Glutamatergic neuron (in vitro differentiated cells): ENCODE data around the gene ARID3C. TPM values are rescaled to one million over a fixed set of nuclear protein-coding genes. Genes with fewer than 3 reads are reported as not detected.

Experiments used
- DNase-seq: peaks from one replicate; pipeline ENCODE4 v3.0.0; 2022
- H3K27ac Mint-ChIP-seq: one replicate; pipeline ENCODE4 v1.8.0; 2020; ENCODE audit warnings: mild to moderate bottlenecking, mixed read lengths, inconsistent platforms; ENCODE audit not compliant: unreplicated experiment
- H3K27me3 Mint-ChIP-seq: one replicate; pipeline ENCODE4 v1.8.0; 2020; ENCODE audit warnings: mild to moderate bottlenecking, moderate library complexity, mixed read lengths, inconsistent platforms; ENCODE audit not compliant: unreplicated experiment
- H3K36me3 Mint-ChIP-seq: one replicate; pipeline ENCODE4 v1.8.0; 2020; ENCODE audit warnings: mild to moderate bottlenecking, mixed read lengths, inconsistent platforms; ENCODE audit not compliant: unreplicated experiment
- H3K4me1 Mint-ChIP-seq: one replicate; pipeline ENCODE4 v1.8.0; 2020; ENCODE audit warnings: mild to moderate bottlenecking, low read depth, mixed read lengths, inconsistent platforms; ENCODE audit not compliant: unreplicated experiment
- H3K4me3 Mint-ChIP-seq: one replicate; pipeline ENCODE4 v1.8.0; 2020; ENCODE audit warnings: mild to moderate bottlenecking, mixed read lengths, inconsistent platforms; ENCODE audit not compliant: unreplicated experiment
- H3K9me3 Mint-ChIP-seq: one replicate; pipeline ENCODE4 v1.8.0; 2020; ENCODE audit warnings: mild to moderate bottlenecking, moderate library complexity, mixed read lengths, inconsistent platforms; ENCODE audit not compliant: unreplicated experiment
- total RNA-seq: library from RNA; stranded (reverse); fragmentation: NEBNext Ultra II Directional; extraction: Animal tissue kit (Norgen Biotek cat#: 25700); gene quantifications from one replicate; pipeline ENCODE4 v1.2.1, GENCODE V29; 2021; ENCODE audit not compliant: unreplicated experiment
- TF ChIP-seq, protein P1 (sequence below): fragments of 200-600 bp; sonication (generic); IDR thresholded peaks from one replicate; pipeline ENCODE4 v1.5.0; 2021; ENCODE audit not compliant: partially characterized antibody, unreplicated experiment

The ARID3C gene
- total RNA-seq, 1 donor from 2014 or later, result not detected

DNA sequence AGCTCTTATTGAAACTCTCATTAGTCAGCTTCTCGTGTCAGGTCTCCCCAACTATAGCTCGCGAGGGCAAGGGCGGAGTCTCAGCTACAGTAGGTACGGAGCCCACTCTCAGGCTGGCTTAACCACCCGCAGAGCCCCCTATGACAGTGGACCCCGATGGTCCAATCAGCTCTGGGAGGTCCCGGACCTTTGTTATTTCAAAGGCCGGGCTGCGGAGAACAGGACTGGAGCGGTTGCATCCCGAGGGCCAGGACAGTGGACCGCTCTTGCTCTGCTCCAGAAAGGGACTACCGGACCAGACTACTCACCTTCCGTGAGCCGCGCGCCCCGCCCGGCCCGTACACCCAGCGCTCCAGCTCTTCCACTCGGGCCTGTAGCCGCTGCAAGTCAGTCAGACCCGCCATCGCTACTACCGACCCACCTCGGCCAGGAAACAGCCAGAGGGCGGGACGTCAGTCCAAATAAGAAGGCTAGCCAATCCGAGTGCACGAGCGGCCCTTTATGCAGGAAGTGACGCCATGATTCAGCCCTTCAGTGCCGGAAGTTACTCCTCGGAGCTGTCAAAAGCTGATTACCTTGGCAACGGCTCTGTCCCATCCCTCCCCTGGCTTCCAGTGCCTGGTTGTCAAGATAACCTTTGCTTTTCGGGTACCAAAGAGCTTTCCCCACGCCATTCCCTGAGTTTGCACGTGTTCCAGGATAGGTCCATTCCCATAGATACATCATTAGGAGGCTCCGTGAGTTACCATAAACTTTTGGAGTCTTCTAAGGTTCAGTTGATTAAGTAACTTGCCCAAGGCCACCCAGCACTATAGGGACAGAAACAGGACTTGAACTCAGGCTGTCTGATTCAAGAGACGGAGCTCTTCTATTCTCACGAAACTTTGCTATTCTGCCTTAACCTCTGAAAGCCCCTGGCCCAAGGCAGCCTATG, 8.5 kb downstream of the ARID3C start, which contains the start of gene DCTN3:
Gene DCTN3, minus strand, starts transcription at position 435 of the 934 bp plus-strand sequence. Its CDS starts 31 bp downstream, at position 404.
- TF ChIP-seq, protein P1, sequence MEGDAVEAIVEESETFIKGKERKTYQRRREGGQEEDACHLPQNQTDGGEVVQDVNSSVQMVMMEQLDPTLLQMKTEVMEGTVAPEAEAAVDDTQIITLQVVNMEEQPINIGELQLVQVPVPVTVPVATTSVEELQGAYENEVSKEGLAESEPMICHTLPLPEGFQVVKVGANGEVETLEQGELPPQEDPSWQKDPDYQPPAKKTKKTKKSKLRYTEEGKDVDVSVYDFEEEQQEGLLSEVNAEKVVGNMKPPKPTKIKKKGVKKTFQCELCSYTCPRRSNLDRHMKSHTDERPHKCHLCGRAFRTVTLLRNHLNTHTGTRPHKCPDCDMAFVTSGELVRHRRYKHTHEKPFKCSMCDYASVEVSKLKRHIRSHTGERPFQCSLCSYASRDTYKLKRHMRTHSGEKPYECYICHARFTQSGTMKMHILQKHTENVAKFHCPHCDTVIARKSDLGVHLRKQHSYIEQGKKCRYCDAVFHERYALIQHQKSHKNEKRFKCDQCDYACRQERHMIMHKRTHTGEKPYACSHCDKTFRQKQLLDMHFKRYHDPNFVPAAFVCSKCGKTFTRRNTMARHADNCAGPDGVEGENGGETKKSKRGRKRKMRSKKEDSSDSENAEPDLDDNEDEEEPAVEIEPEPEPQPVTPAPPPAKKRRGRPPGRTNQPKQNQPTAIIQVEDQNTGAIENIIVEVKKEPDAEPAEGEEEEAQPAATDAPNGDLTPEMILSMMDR, result no peak
- H3K9me3 Mint-ChIP-seq, result peaks cover 6% of the 10 kb centered on the region
- H3K27ac Mint-ChIP-seq, result peak within 1 kb of the TSS; percentile 76
- peak within 1 kb of the TSS; percentile 99 for H3K4me3 Mint-ChIP-seq
- H3K4me1 Mint-ChIP-seq, result peaks cover 5% of the 10 kb centered on the region
- peak; percentile 89 for DNase-seq
- peaks cover 14% of the 10 kb centered on the region for H3K27me3 Mint-ChIP-seq
- no peaks in the 10 kb centered on the region for H3K36me3 Mint-ChIP-seq

DNA sequence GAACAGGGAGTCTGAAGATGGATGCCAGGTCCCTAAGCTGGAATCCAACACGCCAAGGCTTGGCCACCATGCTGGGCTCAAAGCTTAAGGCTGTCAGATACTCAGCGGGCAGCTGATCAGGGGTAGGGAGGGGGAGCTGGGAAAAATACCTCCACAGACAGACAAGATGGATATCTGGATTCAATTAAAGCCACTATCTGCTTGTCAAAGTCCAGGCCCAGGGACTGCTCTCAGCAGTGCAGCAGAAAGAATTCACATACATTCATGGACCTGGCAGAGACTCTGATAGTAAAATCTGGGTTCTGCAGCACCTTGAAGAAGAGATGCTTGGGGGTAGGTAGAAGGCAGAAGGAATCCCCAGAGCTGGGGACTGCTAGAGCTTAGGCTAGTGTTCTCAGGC, 13.7 kb downstream of the ARID3C start:
- peaks cover 2% of the 10 kb centered on the region for H3K27me3 Mint-ChIP-seq

GRCh38 chr9:34612788-34613390, 16.0 kb downstream of the ARID3C start:
- TF ChIP-seq, protein P1, result peak; percentile 81
- peaks cover 10% of the 10 kb centered on the region for H3K9me3 Mint-ChIP-seq
- peaks cover 2% of the 10 kb centered on the region for H3K27me3 Mint-ChIP-seq
- peak overlapping the region; percentile 84 for H3K4me3 Mint-ChIP-seq
- DNase-seq, result peak; percentile 82
- H3K4me1 Mint-ChIP-seq, result peaks cover 11% of the 10 kb centered on the region
- H3K27ac Mint-ChIP-seq, result peak overlapping the region; percentile 87
- H3K36me3 Mint-ChIP-seq, result no peaks in the 10 kb centered on the region

More for the DNA sequence above, 13.7 kb downstream of the ARID3C start:
- no peak for DNase-seq
- Mint-ChIP-seq H3K36me3 (no peaks in the 10 kb centered on the region), H3K4me3 (no peak overlapping the region), H3K27ac (no peak overlapping the region), H3K9me3 (peaks cover 9% of the 10 kb centered on the region), H3K4me1 (peaks cover 14% of the 10 kb centered on the region)
- TF ChIP-seq, protein P1, result no peak

DNA sequence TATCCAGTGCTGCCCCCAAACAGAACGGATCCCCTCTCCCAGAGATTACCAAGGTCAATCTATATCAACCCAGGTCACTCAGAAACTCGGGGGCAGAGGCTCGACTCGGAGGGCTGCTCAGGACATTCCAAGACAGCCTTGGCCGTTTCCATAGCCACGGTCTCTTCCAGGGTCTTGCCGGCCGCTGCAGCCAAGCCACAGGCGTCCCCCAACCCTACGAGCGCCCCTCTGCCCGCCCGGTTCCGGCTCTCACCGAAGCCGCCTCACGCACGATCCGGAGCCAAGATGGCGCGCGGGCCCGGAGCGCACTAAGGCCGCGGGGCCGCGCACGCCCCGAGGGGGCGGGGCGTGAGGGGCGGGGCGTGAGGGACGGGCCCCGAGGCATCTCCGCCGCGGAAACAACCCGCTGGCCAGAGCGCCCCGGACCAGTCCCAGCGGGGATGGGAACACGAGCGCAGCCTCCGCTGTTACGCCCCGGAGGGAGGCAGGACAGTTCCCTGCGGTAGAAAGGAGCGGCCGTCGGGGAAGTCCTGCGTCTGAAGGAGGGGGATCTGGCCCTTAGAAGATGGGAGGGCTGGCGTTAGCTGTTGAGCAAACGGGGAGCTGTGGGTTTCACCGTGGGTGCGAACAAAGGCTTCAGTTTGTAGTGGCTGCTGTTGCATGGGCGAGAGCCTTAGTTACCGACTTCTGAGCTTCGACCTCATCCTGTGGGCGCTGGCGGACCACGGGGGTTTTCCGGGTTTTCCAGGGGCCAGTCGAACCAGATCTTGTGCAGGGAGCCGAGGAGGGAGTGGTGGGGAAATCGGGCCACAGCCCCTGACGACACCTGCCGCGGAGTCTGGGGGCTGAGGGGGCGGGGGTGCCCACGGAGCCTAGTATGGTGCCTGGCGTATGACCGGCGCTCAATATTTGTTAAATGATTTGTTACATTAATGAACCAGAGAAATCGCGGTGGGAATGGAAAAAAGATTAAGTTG, 16.8 kb downstream of the ARID3C start, which contains the start of gene RPP25L:
Gene RPP25L, minus strand, starts transcription at position 287 of the 977 bp plus-strand sequence. CDS start 801 bp downstream, outside the sequence.
- H3K4me1 Mint-ChIP-seq, result peaks cover 11% of the 10 kb centered on the region
- H3K4me3 Mint-ChIP-seq, result peak within 1 kb of the TSS; percentile 84
- TF ChIP-seq, protein P1, result no peak

More for the DNA sequence above, 16.8 kb downstream of the ARID3C start, which contains the start of gene RPP25L:
- DNase-seq, result peak; percentile 89
- peak within 1 kb of the TSS; percentile 87 for H3K27ac Mint-ChIP-seq
- peaks cover 10% of the 10 kb centered on the region for H3K9me3 Mint-ChIP-seq
- H3K36me3 Mint-ChIP-seq, result no peaks in the 10 kb centered on the region
- H3K27me3 Mint-ChIP-seq, result peaks cover 2% of the 10 kb centered on the region
